HepG2 (cell line): ENCODE measurements around the gene CKLF. TPM values are rescaled to one million over a fixed set of nuclear protein-coding genes. Genes with fewer than 3 reads are reported as not detected.

Experiments
- polyA plus RNA-seq, 8 experiments: library from polyadenylated mRNA; depleted of rRNA in 3 of 8; stranded (reverse) in 7 of 8; unstranded in 1 of 8; fragments of >200 nt; fragmentation: Illumina TruSeq in 4 of 8; extraction: Trizol in 4 of 8; gene quantifications; 2 replicates each; pipeline versions ENCODE4 v1.2.1 to v1.2.3, GENCODE V29; 2011 to 2016; ENCODE audit warnings: low read depth in 4 of 8, missing spikeins in 1 of 8, mixed read lengths in 1 of 8; ENCODE audit not compliant: insufficient read depth in 1 of 8
- small RNA-seq, 3 experiments: library from RNA; depleted of rRNA; stranded (forward); fragments of <200 nt; gene quantifications; one replicate each; pipeline ENCODE3, GENCODE V24; 2012; ENCODE audit warnings: low read depth in 2 of 3, low replicate concordance in 1 of 3; ENCODE audit not compliant: insufficient read length in 3 of 3, insufficient read depth in 2 of 3
- total RNA-seq, 5 experiments: library from RNA; depleted of rRNA; stranded (reverse); fragments of >200 nt; fragmentation: Illumina TruSeq; extraction: Trizol; gene quantifications; 2 replicates each; pipeline ENCODE4 v1.2.3, GENCODE V29; 2016; ENCODE audit warnings: low read depth in 1 of 5

The CKLF gene
- total and polyA plus RNA-seq, 2 of the 13 experiments (the other 11 are each of a cell fraction or from before 2014, with no cell fraction given), result 120 to 167 TPM

Small RNA genes within 50 kb of the gene (small RNA-seq; reads per million reads assigned to genes)
- gene CKLF-CMTM1, result 0 reads per million in 3 experiments

Other genes starting within 250 kb of the CKLF start
- gene CDH5, start 185.9 kb upstream of the CKLF start, total RNA-seq (2016; rRNA removed; fragmentation: Illumina TruSeq; extraction: Trizol), result 0.34 and 0.71 TPM in 2 replicates
- gene CDH5, start 185.9 kb upstream of the CKLF start, polyA plus RNA-seq (2011; rRNA removed), result 1.0 and 1.1 TPM in 2 replicates
- gene BEAN1, start 125.3 kb upstream of the CKLF start, total RNA-seq (2016; rRNA removed; fragmentation: Illumina TruSeq; extraction: Trizol), result 0.29 and 0.53 TPM in 2 replicates
- 1.4 and 3.9 TPM in 2 replicates for gene BEAN1, start 125.3 kb upstream of the CKLF start, polyA plus RNA-seq (2011; rRNA removed)
- 18.7 and 19.0 TPM in 2 replicates for gene TK2, start 2.5 kb upstream of the CKLF start, total RNA-seq (2016; rRNA removed; fragmentation: Illumina TruSeq; extraction: Trizol)
- gene TK2, start 2.5 kb upstream of the CKLF start, polyA plus RNA-seq (2011; rRNA removed), result 21.0 and 30.8 TPM in 2 replicates
- 1.7 and 1.9 TPM in 2 replicates for gene CMTM1, start 13.9 kb downstream of the CKLF start, total RNA-seq (2016; rRNA removed; fragmentation: Illumina TruSeq; extraction: Trizol)
- 2.9 and 3.0 TPM in 2 replicates for gene CMTM1, start 13.9 kb downstream of the CKLF start, polyA plus RNA-seq (2011; rRNA removed)
- not detected in 2 replicates for gene CMTM2, start 26.9 kb downstream of the CKLF start, total RNA-seq (2016; rRNA removed; fragmentation: Illumina TruSeq; extraction: Trizol)
- gene CMTM2, start 26.9 kb downstream of the CKLF start, polyA plus RNA-seq (2011; rRNA removed), result not detected in 2 replicates
- 20.6 and 29.2 TPM in 2 replicates for gene CMTM3, start 52.1 kb downstream of the CKLF start, total RNA-seq (2016; rRNA removed; fragmentation: Illumina TruSeq; extraction: Trizol)
- 48.7 and 62.0 TPM in 2 replicates for gene CMTM3, start 52.1 kb downstream of the CKLF start, polyA plus RNA-seq (2011; rRNA removed)
- 32.0 and 44.1 TPM in 2 replicates for gene CMTM4, start 144.2 kb downstream of the CKLF start, total RNA-seq (2016; rRNA removed; fragmentation: Illumina TruSeq; extraction: Trizol)
- 36.3 and 41.3 TPM in 2 replicates for gene CMTM4, start 144.2 kb downstream of the CKLF start, polyA plus RNA-seq (2011; rRNA removed)
- 107 and 135 TPM in 2 replicates for gene DYNC1LI2, start 199.0 kb downstream of the CKLF start, total RNA-seq (2016; rRNA removed; fragmentation: Illumina TruSeq; extraction: Trizol)
- gene DYNC1LI2, start 199.0 kb downstream of the CKLF start, polyA plus RNA-seq (2011; rRNA removed), result 65.5 and 67.7 TPM in 2 replicates
- not detected in 2 replicates for gene TERB1, start 249.0 kb downstream of the CKLF start, total RNA-seq (2016; rRNA removed; fragmentation: Illumina TruSeq; extraction: Trizol)
- not detected in 2 replicates for gene TERB1, start 249.0 kb downstream of the CKLF start, polyA plus RNA-seq (2011; rRNA removed)